PC-9 (cell line): ENCODE data around the gene SUFU.

Experiments used
- CTCF ChIP-seq: fragments of 200-600 bp; sonication (generic); conservative IDR thresholded peaks from 2 replicates; pipeline ENCODE4 v1.6.1; 2017; ENCODE audit warnings: mixed run types, antibody characterized with exemption, mild to moderate bottlenecking, moderate library complexity
- EZH2 ChIP-seq: fragments of 200-600 bp; sonication (generic); IDR thresholded peaks from 2 replicates; pipeline ENCODE4 v1.8.0; 2017; ENCODE audit warnings: antibody characterized with exemption, low read depth

GRCh38 chr10:102624094-102624493, 120.3 kb downstream of the SUFU start:
- TF ChIP-seq CTCF (no peak), EZH2 (no peak)
